ENCODE measurements around the gene TMEM145. TPM values are rescaled to one million over a fixed set of nuclear protein-coding genes. Genes with fewer than 3 reads are reported as not detected.

Gene TMEM145
- total and polyA plus RNA-seq, 10 of the 15 experiments (the other 5 are each of a cell fraction or from before 2014, with no cell fraction given) = 0.04 to 0.97 (median 0.16) TPM; not detected in 4

DNA sequence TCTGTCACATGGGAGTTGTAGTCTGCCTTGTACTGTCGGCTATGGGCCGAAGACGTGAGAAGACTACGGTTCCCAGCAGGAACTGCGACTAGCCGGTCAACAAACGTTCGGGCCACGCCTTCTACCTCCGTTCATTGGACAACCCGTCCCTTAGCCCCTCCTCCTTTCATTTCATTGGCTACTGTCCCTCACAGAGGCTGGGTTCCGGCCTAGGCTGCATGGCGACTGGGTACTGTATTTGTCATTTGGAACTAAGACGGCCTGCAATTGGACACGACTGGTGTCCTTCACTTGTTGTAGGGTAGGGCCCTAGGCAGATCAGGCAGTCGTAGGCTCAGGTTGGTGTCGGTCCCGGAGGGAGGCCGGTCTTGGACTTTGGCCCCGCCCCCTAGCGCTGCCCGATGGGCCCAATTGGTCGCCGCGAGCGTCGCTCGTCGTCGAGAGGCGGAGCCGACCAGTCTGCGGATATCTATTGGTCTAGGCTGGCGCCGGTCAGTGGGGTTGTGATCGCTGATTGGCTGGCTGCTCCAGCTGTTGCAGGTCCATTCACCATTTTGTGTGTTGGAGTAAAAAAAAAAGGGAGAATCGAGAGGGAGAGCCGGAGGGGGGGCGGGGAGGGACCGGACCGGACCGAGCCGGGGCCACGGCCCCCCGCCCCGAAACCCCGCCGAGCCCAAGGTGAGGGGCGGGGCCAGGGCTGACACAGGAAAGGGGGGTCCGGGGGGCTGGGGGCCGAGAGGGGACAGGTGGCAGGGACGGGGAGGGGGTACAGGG lies 44.2 kb upstream of the TMEM145 start, which contains the start of gene CIC (continued):
- TF ChIP-seq, protein P1, sequence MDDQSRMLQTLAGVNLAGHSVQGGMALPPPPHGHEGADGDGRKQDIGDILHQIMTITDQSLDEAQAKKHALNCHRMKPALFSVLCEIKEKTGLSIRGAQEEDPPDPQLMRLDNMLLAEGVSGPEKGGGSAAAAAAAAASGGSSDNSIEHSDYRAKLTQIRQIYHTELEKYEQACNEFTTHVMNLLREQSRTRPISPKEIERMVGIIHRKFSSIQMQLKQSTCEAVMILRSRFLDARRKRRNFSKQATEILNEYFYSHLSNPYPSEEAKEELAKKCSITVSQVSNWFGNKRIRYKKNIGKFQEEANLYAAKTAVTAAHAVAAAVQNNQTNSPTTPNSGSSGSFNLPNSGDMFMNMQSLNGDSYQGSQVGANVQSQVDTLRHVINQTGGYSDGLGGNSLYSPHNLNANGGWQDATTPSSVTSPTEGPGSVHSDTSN (IDR thresholded peaks at IDR 0.05; ENCODE audit: insufficient replicate concordance, low read depth, low read length) = peak; percentile 96
- no peak; the same call in 1 of the 2 replicates for TF ChIP-seq NBN (IDR thresholded peaks at IDR 0.05)
- 0 out of 2 replicates have a peak, but pooled peaks have one; percentile 11 for TF ChIP-seq SIN3A (IDR thresholded peaks at IDR 0.05; ENCODE audit: low read depth, low read length)
- TF ChIP-seq POLR2A (IDR thresholded peaks at IDR 0.05; ENCODE audit: low read depth, low read length) = peak; percentile 50; the same call in 1 of the 2 replicates
- TF ChIP-seq BACH1 (IDR thresholded peaks at IDR 0.05; ENCODE audit: borderline replicate concordance) = no peak
- TF ChIP-seq POU2F2 (IDR thresholded peaks at IDR 0.05; ENCODE audit: borderline replicate concordance, low read depth, low read length) = peak; percentile 6; the same call in 1 of the 3 replicates
- no peak for TF ChIP-seq CHD1 (IDR thresholded peaks at IDR 0.05; ENCODE audit: low read depth, low read length)
- TF ChIP-seq, protein P2, sequence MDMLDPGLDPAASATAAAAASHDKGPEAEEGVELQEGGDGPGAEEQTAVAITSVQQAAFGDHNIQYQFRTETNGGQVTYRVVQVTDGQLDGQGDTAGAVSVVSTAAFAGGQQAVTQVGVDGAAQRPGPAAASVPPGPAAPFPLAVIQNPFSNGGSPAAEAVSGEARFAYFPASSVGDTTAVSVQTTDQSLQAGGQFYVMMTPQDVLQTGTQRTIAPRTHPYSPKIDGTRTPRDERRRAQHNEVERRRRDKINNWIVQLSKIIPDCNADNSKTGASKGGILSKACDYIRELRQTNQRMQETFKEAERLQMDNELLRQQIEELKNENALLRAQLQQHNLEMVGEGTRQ (IDR thresholded peaks at IDR 0.05; ENCODE audit: borderline replicate concordance, low read depth, low read length) = no peak
- TF ChIP-seq, protein P3, sequence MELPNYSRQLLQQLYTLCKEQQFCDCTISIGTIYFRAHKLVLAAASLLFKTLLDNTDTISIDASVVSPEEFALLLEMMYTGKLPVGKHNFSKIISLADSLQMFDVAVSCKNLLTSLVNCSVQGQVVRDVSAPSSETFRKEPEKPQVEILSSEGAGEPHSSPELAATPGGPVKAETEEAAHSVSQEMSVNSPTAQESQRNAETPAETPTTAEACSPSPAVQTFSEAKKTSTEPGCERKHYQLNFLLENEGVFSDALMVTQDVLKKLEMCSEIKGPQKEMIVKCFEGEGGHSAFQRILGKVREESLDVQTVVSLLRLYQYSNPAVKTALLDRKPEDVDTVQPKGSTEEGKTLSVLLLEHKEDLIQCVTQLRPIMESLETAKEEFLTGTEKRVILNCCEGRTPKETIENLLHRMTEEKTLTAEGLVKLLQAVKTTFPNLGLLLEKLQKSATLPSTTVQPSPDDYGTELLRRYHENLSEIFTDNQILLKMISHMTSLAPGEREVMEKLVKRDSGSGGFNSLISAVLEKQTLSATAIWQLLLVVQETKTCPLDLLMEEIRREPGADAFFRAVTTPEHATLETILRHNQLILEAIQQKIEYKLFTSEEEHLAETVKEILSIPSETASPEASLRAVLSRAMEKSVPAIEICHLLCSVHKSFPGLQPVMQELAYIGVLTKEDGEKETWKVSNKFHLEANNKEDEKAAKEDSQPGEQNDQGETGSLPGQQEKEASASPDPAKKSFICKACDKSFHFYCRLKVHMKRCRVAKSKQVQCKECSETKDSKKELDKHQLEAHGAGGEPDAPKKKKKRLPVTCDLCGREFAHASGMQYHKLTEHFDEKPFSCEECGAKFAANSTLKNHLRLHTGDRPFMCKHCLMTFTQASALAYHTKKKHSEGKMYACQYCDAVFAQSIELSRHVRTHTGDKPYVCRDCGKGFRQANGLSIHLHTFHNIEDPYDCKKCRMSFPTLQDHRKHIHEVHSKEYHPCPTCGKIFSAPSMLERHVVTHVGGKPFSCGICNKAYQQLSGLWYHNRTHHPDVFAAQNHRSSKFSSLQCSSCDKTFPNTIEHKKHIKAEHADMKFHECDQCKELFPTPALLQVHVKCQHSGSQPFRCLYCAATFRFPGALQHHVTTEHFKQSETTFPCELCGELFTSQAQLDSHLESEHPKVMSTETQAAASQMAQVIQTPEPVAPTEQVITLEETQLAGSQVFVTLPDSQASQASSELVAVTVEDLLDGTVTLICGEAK (IDR thresholded peaks at IDR 0.05; ENCODE audit: borderline replicate concordance) = peak; percentile 94
- TF ChIP-seq NFIC (IDR thresholded peaks at IDR 0.05; ENCODE audit: low read depth, low read length) = no peak
- peak; percentile 97 for TF ChIP-seq ZNF384 (IDR thresholded peaks at IDR 0.05; ENCODE audit: borderline replicate concordance, low read depth, low read length)
- peak; percentile 25 for TF ChIP-seq NR2C1 (IDR thresholded peaks at IDR 0.05)
- TF ChIP-seq MEF2A (IDR thresholded peaks at IDR 0.05; ENCODE audit: insufficient read depth, low read depth, low read length) = no peak
- TF ChIP-seq, protein P4, sequence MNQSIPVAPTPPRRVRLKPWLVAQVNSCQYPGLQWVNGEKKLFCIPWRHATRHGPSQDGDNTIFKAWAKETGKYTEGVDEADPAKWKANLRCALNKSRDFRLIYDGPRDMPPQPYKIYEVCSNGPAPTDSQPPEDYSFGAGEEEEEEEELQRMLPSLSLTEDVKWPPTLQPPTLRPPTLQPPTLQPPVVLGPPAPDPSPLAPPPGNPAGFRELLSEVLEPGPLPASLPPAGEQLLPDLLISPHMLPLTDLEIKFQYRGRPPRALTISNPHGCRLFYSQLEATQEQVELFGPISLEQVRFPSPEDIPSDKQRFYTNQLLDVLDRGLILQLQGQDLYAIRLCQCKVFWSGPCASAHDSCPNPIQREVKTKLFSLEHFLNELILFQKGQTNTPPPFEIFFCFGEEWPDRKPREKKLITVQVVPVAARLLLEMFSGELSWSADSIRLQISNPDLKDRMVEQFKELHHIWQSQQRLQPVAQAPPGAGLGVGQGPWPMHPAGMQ (IDR thresholded peaks at IDR 0.05; ENCODE audit: borderline replicate concordance) = no peak
- peak; percentile 78 for TF ChIP-seq SREBF1 (IDR thresholded peaks at IDR 0.05; ENCODE audit: low read length)
- TF ChIP-seq ESRRA (IDR thresholded peaks at IDR 0.05; ENCODE audit: low read length) = peak; percentile 75; the same call in 1 of the 2 replicates
- no peak for TF ChIP-seq SUPT20H (IDR thresholded peaks at IDR 0.05; ENCODE audit: borderline replicate concordance, control insufficient read depth, low read depth, low read length)
- TF ChIP-seq GABPA (IDR thresholded peaks at IDR 0.05; ENCODE audit: low read depth) = peak; percentile 90

Measured in GM12878 (cell line).